ENCODE measurements around the gene FEZ2. TPM values are rescaled to one million over a fixed set of nuclear protein-coding genes. Genes with fewer than 3 reads are reported as not detected.

Gene FEZ2
- total and polyA plus RNA-seq, 2 of the 13 experiments (the other 11 are each of a cell fraction or from before 2014, with no cell fraction given): 42.5 to 59.1 TPM

- TF ChIP-seq, protein P1, sequence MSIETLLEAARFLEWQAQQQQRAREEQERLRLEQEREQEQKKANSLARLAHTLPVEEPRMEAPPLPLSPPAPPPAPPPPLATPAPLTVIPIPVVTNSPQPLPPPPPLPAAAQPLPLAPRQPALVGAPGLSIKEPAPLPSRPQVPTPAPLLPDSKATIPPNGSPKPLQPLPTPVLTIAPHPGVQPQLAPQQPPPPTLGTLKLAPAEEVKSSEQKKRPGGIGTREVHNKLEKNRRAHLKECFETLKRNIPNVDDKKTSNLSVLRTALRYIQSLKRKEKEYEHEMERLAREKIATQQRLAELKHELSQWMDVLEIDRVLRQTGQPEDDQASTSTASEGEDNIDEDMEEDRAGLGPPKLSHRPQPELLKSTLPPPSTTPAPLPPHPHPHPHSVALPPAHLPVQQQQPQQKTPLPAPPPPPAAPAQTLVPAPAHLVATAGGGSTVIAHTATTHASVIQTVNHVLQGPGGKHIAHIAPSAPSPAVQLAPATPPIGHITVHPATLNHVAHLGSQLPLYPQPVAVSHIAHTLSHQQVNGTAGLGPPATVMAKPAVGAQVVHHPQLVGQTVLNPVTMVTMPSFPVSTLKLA (IDR thresholded peaks at IDR 0.05): no peak
Measured at GRCh38 chr2:36556842-36557241, 41.1 kb downstream of the FEZ2 start (continued).

DNA sequence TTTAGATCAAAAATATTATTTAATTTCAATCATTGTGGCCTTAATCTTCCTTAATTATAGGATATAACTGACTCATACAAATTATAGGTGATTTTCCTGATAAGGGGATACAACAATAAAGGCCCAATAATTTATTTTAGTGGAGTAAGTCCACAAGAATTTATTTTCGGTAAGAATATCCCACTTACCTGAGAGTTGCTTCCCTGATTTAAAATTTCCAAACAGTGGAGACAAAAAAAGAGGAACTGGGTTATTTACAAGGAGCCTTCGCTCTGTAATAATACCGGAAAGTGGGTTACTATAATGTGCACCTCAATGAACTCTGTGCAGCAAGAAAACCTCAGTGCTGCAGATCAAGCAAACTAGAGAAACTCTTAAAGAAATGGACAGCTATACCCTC lies 42.2 kb downstream of the FEZ2 start:
- in situ Hi-C loops (cut with HindIII; ENCODE audit: extremely low pct_ligation_motif_present, low pct_unique_long_range_greater_than_20kb): no loop called here
- Histone ChIP-seq H3K36me3 (replicated peaks in 1 of 2; ENCODE audit: control insufficient read depth in 1 of 2, insufficient read depth in 2 of 2, low read length in 2 of 2) (peaks cover 12 to 63% of the 10 kb centered on the region in 2 experiments), H4K20me1 (ENCODE audit: insufficient read depth, low read length) (no peaks in the 10 kb centered on the region), H3K27ac (ENCODE audit: extremely low read length, insufficient read depth, low read length) (no peak overlapping the region), H3K4me3 (replicated peaks in 1 of 3; ENCODE audit: insufficient read depth in 1 of 3, low read depth in 2 of 3, low read length in 3 of 3) (no peak overlapping the region), H3K27me3 (ENCODE audit: control insufficient read depth in 1 of 2, insufficient read depth in 2 of 2, low read length in 2 of 2) (no peaks in the 10 kb centered on the region), H2AFZ (ENCODE audit: low read length) (no peak overlapping the region), H3K9ac (ENCODE audit: insufficient read depth, low read depth, low read length) (no peak overlapping the region), H3K4me1 (ENCODE audit: insufficient read depth, low read length) (no peaks in the 10 kb centered on the region), H3K79me2 (ENCODE audit: insufficient read depth, low read length) (no peaks in the 10 kb centered on the region), H3K4me2 (ENCODE audit: low read depth, low read length) (no peak overlapping the region), H3K9me3 (ENCODE audit: low read length) (no peaks in the 10 kb centered on the region)
- POLR2A ChIA-PET: no interaction called here
- ATAC-seq: no peak
- intact Hi-C loops (cut with micrococcal nuclease; ENCODE audit: unreplicated experiment): no loop called here
- 99% methylated on average over 3 of the region's 3 CpGs for WGBS (ENCODE audit: low lambda C conversion rate)
- DNase-seq (ENCODE audit: low spot score): no peak
- CTCF ChIA-PET (ENCODE audit: low intra/inter-chr PET ratio, low total read pairs): no interaction called here
- BruUV-seq (replicated peaks): no TSS peak
- no peak for FAIRE-seq
- no peak for TF ChIP-seq XRCC5 (optimal IDR thresholded peaks at IDR 0.05; ENCODE audit: low read length)
- TF ChIP-seq, protein P2, sequence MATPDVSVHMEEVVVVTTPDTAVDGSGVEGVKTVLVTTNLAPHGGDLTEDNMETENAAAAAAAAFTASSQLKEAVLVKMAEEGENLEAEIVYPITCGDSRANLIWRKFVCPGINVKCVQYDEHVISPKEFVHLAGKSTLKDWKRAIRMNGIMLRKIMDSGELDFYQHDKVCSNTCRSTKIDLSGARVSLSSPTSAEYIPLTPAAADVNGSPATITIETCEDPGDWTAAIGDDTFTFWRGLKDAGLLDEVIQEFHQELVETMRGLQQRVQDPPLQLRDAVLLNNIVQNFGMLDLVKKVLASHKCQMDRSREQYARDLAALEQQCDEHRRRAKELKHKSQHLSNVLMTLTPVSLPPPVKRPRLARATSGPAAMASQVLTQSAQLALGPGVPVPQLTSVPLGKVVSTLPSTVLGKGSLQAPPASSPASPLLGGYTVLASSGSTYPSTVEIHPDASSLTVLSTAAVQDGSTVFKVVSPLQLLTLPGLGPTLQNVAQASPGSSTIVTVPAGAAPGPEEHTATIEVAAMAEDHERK (CRISPR knock-in tag; IDR thresholded peaks at IDR 0.05; ENCODE audit: low read depth): no peak
- no peak for TF ChIP-seq SNAPC2 (CRISPR knock-in tag; IDR thresholded peaks at IDR 0.05)
- no peak for TF ChIP-seq ZNF138 (CRISPR knock-in tag; IDR thresholded peaks at IDR 0.05; ENCODE audit: low read depth)
- no peak for TF ChIP-seq ZNF468 (CRISPR knock-in tag; IDR thresholded peaks at IDR 0.05)
- no peak for TF ChIP-seq POLR2AphosphoS5 (IDR thresholded peaks at IDR 0.05; ENCODE audit: low read depth, low read length)
- TF ChIP-seq GMEB1 (CRISPR knock-in tag; IDR thresholded peaks at IDR 0.05; ENCODE audit: borderline replicate concordance): no peak
- no peak for TF ChIP-seq ZMAT5 (CRISPR knock-in tag; IDR thresholded peaks at IDR 0.05; ENCODE audit: borderline replicate concordance, low read depth)
- no peak for TF ChIP-seq NONO (IDR thresholded peaks at IDR 0.05)
- TF ChIP-seq NONO (CRISPR knock-in tag; conservative IDR thresholded peaks at IDR 0.05): no peak
- no peak for TF ChIP-seq CHD2 (IDR thresholded peaks at IDR 0.05; ENCODE audit: low read depth, low read length)
- no peak for TF ChIP-seq HDAC1 (CRISPR knock-in tag; IDR thresholded peaks at IDR 0.05)
- TF ChIP-seq ZNF34 (CRISPR knock-in tag; IDR thresholded peaks at IDR 0.05; ENCODE audit: borderline replicate concordance): no peak
- TF ChIP-seq NCOR1 (IDR thresholded peaks at IDR 0.05; ENCODE audit: borderline replicate concordance, low read length): no peak
- TF ChIP-seq NR2F2 (IDR thresholded peaks at IDR 0.05; ENCODE audit: borderline replicate concordance, low read depth): no peak
- no peak for TF ChIP-seq ZKSCAN5 (CRISPR knock-in tag; IDR thresholded peaks at IDR 0.05)
- TF ChIP-seq SMARCE1 (IDR thresholded peaks at IDR 0.05; ENCODE audit: borderline replicate concordance): no peak
- TF ChIP-seq, protein P3, sequence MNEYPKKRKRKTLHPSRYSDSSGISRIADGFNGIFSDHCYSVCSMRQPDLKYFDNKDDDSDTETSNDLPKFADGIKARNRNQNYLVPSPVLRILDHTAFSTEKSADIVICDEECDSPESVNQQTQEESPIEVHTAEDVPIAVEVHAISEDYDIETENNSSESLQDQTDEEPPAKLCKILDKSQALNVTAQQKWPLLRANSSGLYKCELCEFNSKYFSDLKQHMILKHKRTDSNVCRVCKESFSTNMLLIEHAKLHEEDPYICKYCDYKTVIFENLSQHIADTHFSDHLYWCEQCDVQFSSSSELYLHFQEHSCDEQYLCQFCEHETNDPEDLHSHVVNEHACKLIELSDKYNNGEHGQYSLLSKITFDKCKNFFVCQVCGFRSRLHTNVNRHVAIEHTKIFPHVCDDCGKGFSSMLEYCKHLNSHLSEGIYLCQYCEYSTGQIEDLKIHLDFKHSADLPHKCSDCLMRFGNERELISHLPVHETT (CRISPR knock-in tag; conservative IDR thresholded peaks at IDR 0.05): no peak
